NCI-H69 (cell line): ENCODE data around the gene ECT2.
A peak's percentile ranks its signal among the peaks of the same experiment; 100 is the strongest.
"Not testable (repeated sequence)": the region's sequence is repeated elsewhere in the genome, so short reads cannot be mapped to it uniquely, and the experiment has no call there.

Experiments used
- DNase-seq: peaks from one replicate; lab custom pipeline; 2025; lab: John Stamatoyannopoulos, UW

Gene ECT2

DNA sequence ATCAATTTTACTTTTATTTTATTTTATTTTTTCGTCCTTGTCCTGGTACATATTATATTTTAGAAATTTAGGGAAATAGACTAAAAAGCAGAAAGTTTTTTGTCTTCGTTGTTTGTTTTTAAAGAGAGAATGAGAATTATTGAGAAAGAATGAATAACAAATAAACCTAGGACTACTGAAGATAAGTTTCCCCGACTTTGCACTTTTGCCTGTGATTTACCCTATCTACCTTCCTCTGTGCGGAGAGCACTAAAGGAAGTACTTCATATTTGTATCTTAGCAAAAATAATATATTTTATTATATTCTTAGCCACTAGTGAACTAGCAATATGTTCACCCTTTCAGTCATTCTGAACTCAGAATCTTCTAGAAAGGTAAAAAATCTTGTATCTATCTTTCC lies 60.6 kb downstream of the ECT2 start:
- DNase-seq, result no peak

DNA sequence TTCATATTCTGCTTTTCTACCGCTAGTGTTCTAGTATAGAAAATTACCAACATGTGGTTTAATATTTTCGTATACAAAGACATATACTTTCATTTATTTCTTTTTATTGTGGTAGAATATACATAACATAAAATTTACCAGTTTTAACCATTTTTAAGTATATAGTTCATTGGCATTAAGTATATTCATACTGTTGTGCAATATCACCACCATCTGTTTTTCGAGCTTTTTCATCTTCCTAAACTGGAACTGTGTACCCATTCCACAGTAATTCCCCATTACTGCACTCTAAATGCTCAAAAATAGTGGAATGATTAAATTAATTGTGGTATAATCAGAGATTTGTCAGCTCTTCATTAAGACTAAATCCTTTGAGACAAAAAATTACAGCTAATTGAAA lies 62.9 kb downstream of the ECT2 start:
- no peak for DNase-seq

DNA sequence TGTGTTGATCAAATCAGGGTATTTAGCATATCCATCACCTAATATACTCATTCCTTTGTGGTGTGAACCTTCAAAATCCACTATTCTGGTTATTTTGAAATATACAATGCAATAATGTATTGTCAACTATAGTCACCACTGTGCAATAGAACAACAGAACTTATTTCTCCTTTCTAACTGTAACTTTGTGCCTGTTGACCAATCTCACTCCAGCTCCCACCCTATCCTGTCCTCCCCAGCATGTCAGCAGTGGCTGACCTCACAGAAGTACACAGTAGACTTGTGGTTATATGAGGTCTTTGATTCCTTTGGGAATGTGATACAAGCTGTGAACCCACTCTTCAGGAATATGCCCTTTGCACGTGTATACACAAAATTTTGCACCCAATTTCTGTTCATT lies 64.2 kb downstream of the ECT2 start:
- no peak for DNase-seq

DNA sequence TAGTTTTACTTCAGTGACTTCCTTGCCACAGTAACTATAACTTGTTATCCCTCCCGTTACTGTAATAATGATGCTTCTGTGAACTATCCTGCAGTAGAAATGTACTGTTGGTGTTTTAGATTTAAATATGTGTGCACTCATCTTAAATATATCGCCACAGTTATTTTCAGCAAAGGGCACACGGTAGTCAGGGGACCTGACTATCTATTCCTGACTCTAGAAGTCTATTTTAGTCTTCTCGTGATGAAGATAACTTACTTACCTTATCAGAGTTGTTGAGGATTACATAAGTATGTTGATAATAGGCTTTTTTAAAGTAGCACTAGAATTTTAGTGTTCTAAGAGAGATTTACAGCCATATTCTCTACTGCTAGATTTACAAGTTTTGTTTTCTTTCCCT lies 65.3 kb downstream of the ECT2 start:
- DNase-seq, result no peak

DNA sequence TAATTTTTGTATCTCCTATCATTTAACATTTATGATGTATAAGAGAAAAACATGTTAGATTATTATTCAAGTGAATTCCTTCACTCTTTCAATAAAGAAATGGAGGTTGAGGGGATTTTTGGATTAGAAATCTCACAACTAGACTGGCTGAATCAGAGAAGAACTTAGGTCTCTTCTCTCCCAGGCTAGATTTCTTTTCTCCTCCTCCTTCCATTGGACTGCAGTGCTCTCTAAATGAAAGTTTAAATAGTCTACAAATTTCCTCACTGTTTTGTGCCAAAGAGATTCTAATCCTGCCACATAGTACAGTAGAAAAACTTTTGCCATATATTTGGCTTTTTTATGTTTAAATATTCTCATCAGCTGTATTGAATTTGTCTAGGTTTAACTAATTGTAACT lies 65.8 kb downstream of the ECT2 start:
- no peak for DNase-seq

DNA sequence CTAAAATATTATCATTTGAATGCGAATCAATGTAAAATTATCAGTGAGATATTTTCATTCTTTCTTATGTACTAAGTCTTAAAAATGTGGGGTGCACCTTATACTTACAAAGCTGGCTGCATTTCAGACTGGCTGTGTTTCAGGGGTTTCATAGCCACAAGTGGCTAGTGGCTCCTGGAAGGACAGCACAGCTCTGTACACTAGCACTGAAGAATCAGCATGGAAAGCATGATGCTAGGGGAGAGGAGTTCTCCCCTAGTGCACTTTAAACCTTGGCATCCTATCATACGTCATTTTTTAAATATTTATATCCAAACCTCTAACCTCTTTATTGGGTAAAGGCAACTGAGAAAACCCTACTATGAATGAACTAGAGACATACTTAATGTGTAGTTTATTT lies 66.4 kb downstream of the ECT2 start:
- DNase-seq, result no peak

DNA sequence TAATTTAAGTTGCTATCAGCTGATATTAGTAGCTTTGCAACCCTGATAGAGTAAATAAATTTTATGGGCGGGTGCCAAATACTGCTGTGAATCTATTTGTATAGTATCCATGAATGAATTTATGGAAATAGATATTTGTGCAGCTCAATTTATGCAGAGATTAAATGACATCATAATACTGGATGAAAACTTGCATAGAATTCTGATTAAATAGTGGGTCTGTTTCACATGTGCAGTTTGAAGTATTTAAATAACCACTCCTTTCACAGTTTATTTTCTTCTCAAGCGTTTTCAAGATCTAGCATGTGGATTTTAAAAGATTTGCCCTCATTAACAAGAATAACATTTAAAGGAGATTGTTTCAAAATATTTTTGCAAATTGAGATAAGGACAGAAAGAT lies 70.0 kb downstream of the ECT2 start:
- DNase-seq, result peak; percentile 26

DNA sequence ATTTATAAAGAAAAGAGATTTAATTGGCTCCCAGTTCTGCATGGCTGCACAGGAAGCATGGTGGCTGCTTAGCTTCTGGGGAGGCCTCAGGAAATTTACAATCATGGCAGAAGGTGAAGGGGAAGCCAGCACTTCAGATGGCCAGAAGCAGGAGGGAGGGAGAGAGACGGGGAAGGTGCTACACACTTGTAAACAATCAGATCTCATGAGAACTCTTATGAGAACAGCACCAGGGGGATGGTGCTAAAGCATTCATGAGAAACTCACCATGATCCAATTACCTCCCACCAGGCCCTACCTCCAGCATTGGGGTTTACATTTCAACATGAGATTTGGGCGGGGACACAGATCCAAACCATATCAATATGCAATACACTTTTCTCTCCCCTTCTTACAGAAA lies 73.7 kb downstream of the ECT2 start:
- peak; percentile 62 for DNase-seq

DNA sequence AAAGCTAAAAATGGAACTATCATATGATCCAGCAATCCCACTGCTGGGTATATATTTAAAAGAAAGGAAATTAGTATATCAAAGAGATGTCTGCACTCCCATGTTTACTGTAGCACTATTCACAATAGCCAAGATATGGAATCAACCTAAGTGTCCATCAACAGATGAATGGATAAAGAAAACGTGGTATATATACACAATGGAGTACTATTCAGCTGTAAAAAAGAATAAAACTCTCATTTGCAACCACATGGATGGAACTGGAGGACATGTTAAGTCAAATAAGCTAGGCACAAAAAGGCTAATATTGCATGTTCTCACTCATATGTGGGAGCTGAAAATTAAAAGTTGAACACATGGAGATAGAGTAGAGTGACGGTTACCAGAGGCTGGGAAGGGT lies 76.7 kb downstream of the ECT2 start:
- DNase-seq, result not testable (repeated sequence)

DNA sequence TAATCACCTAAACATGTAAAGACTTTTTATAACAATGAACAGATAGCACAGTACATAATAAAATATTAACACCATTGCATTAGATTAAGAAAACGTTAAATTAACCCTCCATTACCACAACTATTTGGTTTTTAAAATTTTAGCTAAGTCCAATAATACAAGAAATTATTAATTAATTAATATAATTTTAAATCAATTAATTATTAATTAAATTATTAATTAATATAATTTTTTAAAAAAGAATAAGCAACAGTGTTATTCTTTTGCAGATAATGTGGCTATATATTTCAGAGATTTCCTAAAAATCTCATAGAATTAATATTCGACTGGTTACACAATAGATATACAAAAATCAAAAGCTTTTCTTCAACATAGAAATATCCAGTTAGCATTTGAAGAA lies 82.5 kb downstream of the ECT2 start:
- no peak for DNase-seq

DNA sequence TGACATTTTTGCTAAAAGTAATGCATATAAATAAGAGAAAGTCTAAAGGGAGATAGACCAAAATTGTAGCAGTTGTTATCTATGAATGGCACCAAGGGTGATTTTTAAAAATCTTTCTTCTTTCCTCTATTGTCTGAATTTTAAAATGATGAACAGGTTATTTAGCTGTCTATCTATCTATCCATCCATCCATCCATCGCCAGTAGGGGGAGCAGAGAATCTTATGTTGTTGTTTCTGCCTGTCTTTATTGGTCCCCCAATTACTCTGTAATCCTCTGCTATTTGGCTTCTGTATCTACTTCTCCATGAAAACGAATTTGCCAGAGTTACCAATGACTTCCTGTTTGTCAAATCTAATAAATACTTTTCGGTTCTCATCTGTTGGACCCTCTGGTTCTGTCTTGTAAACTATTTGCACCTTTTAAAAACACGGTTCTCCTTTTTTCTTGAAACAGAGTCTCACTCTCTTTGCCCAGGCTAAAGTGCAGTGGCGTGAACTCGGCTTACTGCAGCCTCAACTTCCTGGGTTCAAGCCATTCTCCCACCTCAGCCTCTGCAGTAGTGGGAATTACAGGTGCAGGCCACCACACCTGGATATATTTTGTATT lies 86.0 kb downstream of the ECT2 start:
- peak; percentile 86 for DNase-seq

DNA sequence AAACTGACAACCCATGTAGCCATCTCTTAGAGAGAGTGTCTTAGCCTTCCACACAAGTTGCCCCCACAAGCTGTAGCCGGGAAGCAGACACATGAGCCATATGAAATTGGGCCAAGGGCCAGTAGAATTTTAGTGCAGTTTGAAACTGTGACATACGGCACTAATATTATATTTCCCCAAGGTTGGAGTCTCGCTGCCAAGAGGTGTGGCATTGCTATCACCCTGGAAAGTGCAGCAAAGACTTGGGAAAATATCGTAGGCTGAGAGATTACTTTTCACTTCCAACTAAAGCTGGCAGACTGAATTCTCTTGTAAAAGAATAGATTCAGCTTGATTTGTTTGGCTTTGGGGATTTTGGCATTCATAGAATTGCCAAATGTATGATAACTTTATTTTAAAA lies 89.2 kb downstream of the ECT2 start:
- DNase-seq, result peak; percentile 36

DNA sequence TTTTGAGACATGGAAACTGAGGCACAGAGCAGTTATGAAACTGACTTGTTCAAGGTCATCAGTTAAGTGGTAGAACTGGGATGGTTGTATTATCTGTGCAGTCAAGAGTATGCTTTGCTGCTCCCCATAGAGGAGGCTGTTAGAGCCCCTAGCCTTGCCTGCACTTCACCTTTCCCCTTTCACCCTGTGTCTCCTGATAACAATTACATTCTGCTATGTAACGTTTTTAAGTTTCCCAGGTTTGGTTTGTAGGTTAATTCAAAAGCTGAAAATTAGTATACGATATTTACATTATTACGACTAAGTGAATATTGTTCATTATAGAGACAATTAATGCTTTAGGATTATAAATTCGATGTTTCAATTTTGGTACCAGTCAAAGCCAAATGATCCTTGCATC lies 89.9 kb downstream of the ECT2 start:
- DNase-seq, result no peak

DNA sequence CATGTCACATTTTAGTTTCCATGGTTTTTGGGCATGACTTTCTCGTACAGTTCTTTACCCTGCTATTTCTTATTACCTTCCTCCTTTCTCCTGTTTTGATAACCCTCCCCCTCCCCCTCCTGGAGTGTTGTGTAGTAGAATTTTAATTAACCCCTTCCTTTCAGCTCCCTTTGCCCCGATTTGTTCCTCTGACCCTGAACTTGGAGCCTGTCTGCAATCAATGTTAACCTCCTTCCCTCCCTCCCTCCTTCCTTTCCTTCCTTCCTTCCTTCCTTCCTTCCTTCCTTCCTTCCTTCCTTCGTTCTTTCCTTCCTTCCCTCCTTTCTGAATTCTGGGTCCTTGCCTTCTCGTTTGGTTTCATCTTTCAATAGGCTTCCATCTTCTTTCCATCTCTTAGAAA lies 90.4 kb downstream of the ECT2 start:
- DNase-seq, result no peak

DNA sequence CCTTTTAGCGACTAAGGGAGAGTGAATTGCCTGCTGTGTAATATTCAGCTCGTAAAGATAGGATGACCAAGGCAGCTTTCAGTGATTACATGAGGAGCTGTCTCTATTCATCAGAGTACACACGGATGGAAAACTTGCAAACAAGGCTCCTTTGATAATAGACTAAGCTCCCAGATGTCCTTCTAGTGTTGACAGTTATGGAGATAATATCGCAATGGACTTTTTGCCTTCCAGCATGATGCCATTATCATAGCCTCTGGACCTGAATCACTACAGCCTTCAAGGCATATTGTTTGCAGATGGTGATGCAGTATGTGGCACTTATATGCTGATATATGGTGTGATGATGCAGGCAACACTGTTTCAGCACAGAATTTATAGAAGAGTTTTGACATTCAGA lies 93.9 kb downstream of the ECT2 start:
- peak; percentile 26 for DNase-seq

DNA sequence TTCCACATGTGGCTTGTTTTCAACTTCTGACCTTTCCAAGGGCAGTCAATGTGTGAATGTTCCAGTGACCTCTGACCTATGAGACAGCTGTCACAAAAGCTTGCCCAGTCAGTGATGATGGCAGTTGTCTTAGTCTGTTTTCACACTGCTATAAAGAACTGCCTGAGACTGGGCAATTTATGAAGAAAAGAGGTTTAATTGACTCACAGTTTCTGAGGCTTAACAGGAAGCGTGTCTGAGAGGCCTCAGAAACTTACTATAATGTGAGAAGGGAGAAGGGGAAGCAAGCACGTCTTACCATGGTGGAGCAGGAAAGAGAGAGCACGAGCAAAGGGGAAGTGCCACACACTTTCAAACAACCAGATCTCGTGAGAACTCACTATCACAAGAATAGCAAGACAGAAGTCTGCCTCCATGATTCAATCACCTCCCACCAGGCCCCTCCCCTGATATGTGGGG lies 95.6 kb downstream of the ECT2 start:
- no peak for DNase-seq

DNA sequence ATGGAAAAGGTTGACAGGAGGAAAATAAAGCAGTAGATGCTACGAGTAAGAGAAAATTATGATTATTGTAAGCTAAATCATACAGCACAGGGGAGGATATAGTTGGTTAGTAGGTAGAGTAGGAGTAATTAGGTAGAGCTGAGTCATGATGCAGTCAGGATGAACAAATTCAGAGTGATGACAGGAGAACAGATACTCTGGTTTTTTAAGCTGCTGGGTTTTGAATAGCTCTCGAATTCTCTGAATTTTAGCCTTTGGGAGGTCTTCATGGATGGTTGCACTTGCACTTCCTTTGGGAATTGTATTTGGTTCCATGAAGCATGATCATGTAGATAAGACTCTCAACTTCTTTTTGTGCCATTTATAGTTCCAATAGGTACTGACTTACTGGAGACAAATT lies 96.2 kb downstream of the ECT2 start:
- peak; percentile 63 for DNase-seq

DNA sequence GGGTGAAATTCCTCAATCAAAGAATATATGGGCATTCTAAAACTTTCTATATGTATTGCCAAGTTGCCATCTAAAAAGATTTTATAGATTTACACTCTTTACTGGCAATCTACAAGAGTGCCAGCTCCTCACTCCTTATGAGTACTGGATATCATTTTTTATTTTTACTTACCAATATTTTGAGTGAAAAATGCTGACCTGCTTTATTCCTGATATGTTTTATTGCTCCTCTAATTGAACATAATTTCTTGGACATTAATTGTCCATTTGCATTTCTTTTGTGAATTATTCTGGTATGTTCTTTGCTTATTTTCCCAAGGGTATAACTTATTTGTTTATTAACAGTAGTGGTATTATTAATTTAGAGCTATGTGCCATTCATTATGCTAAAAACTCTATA lies 96.8 kb downstream of the ECT2 start:
- DNase-seq, result no peak

DNA sequence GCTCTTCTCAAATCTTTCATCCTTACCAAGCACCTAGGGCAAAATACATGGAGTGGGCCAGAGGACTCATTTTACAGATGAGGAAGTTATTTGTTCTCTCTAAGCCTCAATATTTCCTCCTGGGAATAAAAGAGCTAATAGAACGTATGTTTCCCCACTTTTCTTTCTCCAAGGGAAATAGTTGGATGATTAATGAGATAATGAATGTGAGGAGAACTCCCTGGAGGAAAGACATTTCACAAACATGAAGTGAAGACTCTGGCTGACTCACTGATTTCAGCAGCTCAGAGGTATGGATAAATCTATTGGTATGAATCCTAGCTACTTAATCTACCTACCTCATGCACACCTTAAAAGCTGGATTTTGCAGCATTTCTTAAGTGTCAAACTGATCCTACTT lies 98.4 kb downstream of the ECT2 start:
- DNase-seq, result peak; percentile 78

DNA sequence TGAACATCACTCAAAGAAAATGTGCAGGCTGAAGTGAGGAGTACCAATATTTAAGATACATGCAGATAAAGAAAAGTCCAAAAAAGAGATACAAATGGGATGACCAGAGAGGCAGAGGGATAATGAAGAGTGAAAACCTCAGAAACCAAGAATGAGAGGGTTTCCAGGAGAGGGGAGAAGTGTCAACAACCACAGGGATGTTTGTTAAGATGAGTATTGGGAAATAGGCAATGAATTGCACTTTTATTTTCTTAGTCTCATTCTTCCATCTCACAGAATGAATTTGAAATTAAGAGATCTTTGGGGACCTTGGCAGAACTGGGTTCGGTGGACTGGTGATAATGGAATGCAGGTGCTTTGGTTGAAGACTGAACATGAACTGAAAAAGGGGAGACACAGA lies 102.5 kb downstream of the ECT2 start:
- no peak for DNase-seq

DNA sequence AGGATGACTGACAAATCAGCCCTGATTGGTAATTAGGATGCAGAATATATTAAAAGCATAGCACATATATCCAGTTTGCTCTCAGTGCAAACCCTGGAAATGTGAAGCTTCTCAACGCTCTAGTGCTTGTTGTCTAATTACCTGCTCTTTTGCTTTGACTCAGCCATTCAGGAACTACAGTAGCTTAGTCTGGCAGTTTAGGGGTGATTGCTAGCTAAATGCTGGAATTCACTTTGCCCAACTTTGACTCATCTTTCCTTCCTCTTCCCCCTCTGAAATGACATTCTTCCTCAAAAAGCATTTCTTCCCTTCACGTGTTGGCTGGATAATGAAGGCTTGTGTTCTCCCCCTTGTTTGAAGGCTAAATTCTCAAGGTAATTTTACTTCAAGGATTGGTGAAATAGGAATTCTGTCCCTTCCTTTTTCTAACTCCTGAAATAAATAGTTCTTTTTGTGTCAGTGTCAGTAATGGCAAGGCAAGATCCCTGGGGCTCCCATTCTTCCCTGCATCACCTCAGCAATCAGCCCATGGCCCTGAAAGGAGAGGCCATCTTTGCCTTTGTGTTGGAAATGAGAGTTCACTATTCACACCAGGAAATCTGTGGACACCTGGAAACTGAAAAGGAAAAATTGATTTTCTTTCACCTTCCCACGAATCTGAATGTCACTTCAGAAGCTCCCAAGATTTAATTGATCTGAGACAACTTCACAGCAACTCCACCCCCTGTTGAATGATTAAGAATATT lies 103.6 kb downstream of the ECT2 start:
- peak; percentile 68 for DNase-seq

DNA sequence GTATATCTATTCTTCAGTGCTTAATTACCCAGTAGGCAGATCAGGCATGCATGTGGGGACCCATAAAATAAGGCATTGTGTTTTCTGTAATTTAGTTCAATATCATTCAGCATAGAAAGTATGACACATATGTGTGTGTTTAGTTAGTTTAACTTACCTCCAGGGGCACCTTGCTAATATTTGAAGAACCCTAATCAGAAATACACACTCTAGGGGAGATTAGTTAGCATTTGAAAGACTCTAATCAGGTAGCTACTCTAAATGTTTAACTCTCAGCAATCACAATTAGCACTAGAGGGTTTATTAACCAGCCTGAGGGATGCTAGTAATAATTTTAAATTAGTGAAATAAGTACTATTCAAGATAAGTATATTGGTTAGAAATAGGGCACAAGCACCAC lies 104.5 kb downstream of the ECT2 start:
- peak; percentile 53 for DNase-seq

DNA sequence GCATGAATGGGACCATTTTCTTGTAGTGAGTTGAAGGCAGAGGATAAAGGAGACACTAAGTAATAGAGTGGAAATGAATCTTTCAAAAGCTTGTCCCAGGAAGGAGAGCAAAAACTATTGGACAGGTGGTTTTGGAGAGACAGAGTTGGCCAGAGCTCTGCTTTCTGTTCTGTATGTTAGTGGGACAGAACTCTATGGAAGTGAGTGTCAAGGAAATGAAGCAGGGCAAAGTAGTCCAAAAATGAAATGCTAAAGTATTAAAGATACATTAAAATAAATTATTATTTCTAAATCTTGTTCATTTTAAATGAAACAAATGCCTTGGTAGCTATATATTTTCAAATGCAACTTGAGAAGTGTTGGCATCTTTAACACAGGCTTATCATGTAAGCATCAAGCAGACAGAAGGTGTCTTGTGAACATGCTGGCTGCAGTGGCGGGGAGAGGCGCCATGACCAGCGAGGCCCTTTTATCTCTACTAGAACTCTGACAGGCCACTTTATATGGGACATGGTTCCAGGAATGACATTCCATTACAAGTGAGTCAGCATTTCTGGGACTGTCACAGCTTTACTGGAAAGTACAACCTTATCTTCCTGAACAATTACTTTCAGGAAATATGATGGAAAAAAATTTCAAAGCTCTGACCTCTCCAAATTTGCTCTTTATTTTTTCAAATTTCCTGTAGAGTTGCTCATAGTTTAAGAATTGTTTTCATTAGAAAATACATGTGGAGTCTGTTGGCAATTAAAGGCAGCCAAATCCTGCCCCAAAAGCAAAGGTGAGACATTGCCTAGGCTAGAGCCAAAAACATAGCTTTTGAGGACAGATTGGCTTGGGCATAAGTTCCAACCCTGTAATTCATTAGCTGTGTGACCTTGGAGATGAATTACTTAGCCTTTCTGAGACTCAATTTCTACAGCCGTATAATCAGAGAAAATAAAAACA lies 106.5 kb downstream of the ECT2 start:
- no peak for DNase-seq
